Left lung (tissue), 10 donors: ENCODE data around the gene PDILT. TPM values are rescaled to one million over a fixed set of nuclear protein-coding genes. Genes with fewer than 3 reads are reported as not detected.

Experiments
- ATAC-seq: fragments of 200-7000 bp; cut with Tn5 transposase; one replicate; pipeline ENCODE4 v1.9.1; 2020; ENCODE audit warnings: moderate library complexity
- DNase-seq, 4 donors: peaks; one replicate each; pipeline ENCODE4 v3.0.0-alpha.2; 2013 to 2020
- H3K27ac ChIP-seq, 2 donors: fragments of 200-600 bp; sonication (generic) in 1 of 2; one replicate each; pipeline versions ENCODE4 v1.5.0 to v1.8.0; 2020 to 2021
- H3K27me3 ChIP-seq, 2 donors: fragments of 200-600 bp; sonication (generic) in 1 of 2; one replicate each; pipeline versions ENCODE4 v1.5.0 to v1.8.0; 2020 to 2021
- H3K36me3 ChIP-seq, 2 donors: fragments of 200-600 bp; sonication (generic) in 1 of 2; one replicate each; pipeline versions ENCODE4 v1.5.0 to v1.8.0; 2020 to 2021
- H3K4me1 ChIP-seq, 2 donors: fragments of 200-600 bp; one replicate each; pipeline ENCODE4 v1.8.0; 2021
- H3K4me3 ChIP-seq, 2 donors: fragments of 200-600 bp; sonication (generic) in 1 of 2; one replicate each; pipeline versions ENCODE4 v1.5.0 to v1.8.0; 2020 to 2021; ENCODE audit warnings: mild to moderate bottlenecking in 1 of 2
- H3K9me3 ChIP-seq, 2 donors: fragments of 200-600 bp; sonication (generic) in 1 of 2; one replicate each; pipeline versions ENCODE4 v1.5.0 to v1.8.0; 2020 to 2021
- intact Hi-C, 2 donors: fragments of 100-400 bp; cut with DNase I; formaldehyde crosslinking; loops; one replicate each; pipeline versions ENCODE4 v1.11.2 to v1.14.2; 2022
- polyA plus RNA-seq, 6 donors: library from polyadenylated mRNA; unstranded; fragments of 120-200 nt; gene quantifications; one replicate each; pipeline ENCODE4 v1.2.1, GENCODE V29; 2013; ENCODE audit not compliant: insufficient read length in 6 of 6
- total RNA-seq, 2 donors: library from RNA; stranded (reverse); fragmentation: NEBNext Ultra II Directional; extraction: Animal tissue kit (Norgen Biotek cat#: 25700); gene quantifications; one replicate each; pipeline ENCODE4 v1.2.1, GENCODE V29; 2021
- TF ChIP-seq, protein P1 (sequence below), 2 donors: fragments of 200-600 bp; sonication (generic) in 1 of 2; IDR thresholded peaks; one replicate each; pipeline versions ENCODE4 v1.5.0 to v1.8.0; 2021; ENCODE audit warnings: antibody characterized with exemption in 2 of 2
- donor health status: DM: no; HTN: yes; CAD: no.
- donor health status: DM: no; HTN: no; CAD: no.

PDILT gene
- total and polyA plus RNA-seq, 8 donors, result not detected

GRCh38 chr16:20380782-20381181 lies 23.8 kb downstream of the PDILT start:
- DNase-seq (no peak), ATAC-seq (no peak)
- intact Hi-C loops, result loop anchor here in 1 of 2 donors (10.0 kb wide), 1 partner anchor 486 kb away; no protein-coding TSS in a partner anchor
- H3K4me1 ChIP-seq, result no peaks in the 10 kb centered on the region
- H3K4me3 ChIP-seq, result no peak overlapping the region
- H3K36me3 ChIP-seq, result no peaks in the 10 kb centered on the region
- peaks cover 0 to 16% of the 10 kb centered on the region in 2 donors for H3K27me3 ChIP-seq
- TF ChIP-seq, protein P1, sequence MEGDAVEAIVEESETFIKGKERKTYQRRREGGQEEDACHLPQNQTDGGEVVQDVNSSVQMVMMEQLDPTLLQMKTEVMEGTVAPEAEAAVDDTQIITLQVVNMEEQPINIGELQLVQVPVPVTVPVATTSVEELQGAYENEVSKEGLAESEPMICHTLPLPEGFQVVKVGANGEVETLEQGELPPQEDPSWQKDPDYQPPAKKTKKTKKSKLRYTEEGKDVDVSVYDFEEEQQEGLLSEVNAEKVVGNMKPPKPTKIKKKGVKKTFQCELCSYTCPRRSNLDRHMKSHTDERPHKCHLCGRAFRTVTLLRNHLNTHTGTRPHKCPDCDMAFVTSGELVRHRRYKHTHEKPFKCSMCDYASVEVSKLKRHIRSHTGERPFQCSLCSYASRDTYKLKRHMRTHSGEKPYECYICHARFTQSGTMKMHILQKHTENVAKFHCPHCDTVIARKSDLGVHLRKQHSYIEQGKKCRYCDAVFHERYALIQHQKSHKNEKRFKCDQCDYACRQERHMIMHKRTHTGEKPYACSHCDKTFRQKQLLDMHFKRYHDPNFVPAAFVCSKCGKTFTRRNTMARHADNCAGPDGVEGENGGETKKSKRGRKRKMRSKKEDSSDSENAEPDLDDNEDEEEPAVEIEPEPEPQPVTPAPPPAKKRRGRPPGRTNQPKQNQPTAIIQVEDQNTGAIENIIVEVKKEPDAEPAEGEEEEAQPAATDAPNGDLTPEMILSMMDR (IDR thresholded peaks at IDR 0.05), result no peak
- H3K27ac ChIP-seq, result no peak overlapping the region
- no peaks in the 10 kb centered on the region for H3K9me3 ChIP-seq

DNA sequence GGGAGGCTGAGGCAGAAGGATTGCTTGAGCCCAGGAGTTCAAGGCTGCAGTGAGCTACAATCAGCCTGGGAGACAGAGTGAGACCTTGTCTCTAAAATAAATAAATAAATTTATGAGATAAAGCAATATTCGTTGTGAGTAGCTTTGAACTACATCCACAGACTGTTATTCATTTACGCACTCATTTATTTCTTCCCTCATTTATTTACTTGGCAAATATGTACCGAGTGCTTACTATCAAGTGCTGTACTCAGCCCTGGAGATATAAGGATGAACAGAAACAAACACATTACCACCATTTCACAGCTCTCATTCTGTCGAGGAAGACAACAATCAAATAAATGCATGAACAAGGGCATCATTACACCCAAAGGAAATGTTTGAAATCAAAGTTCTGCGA lies 27.4 kb downstream of the PDILT start:
- H3K9me3 ChIP-seq, result no peaks in the 10 kb centered on the region
- no peaks in the 10 kb centered on the region for H3K4me1 ChIP-seq
- no peak overlapping the region for H3K4me3 ChIP-seq
- DNase-seq (no peak), ATAC-seq (no peak)
- H3K36me3 ChIP-seq, result no peaks in the 10 kb centered on the region
- peaks cover 0 to 22% of the 10 kb centered on the region in 2 donors for H3K27me3 ChIP-seq
- TF ChIP-seq, protein P1 (IDR thresholded peaks at IDR 0.05), result no peak
- no peak overlapping the region for H3K27ac ChIP-seq
- intact Hi-C loops, result no loop called here

GRCh38 chr16:20372701-20373100 lies 31.8 kb downstream of the PDILT start:
- ATAC-seq (no peak), DNase-seq (no peak)
- Histone ChIP-seq H3K4me3 (no peak overlapping the region), H3K27me3 (peaks cover 0 to 6% of the 10 kb centered on the region in 2 donors), H3K36me3 (no peaks in the 10 kb centered on the region), H3K27ac (no peak overlapping the region), H3K4me1 (no peaks in the 10 kb centered on the region), H3K9me3 (no peaks in the 10 kb centered on the region)
- intact Hi-C loops, result no loop called here
- TF ChIP-seq, protein P1 (IDR thresholded peaks at IDR 0.05), result no peak

DNA sequence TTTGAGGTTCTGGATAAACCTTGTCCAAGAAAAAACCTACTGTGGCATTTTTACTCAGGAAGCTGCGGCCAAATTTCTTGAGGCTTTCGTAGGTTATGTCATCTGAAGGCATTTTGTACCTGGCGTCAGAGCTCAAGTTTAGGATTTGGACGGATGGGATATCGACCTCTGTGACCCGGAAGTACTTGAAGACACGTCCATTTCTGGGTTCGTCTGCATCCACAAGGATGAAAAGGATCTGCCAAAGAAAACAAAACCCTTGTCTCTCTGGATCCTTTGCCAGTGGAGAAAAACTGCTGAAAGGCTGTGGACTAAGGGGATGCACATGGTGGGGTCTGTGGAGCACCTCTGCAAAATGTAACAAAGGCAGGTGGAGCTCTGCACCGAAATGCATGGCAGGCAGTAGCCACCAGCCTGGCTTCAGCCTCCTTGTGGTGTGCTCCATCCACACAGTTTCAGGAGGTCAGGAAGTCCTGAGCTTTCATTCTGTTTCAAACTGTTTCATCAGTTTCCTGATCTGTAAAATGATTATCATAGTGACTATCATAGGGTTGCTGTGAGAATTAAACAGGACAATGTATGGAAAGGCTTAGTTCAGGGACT lies 35.0 kb downstream of the PDILT start:
- no peak for DNase-seq
- Histone ChIP-seq H3K27me3 (peaks cover 0 to 3% of the 10 kb centered on the region in 2 donors), H3K4me3 (no peak overlapping the region), H3K36me3 (no peaks in the 10 kb centered on the region), H3K9me3 (no peaks in the 10 kb centered on the region), H3K27ac (no peak overlapping the region), H3K4me1 (no peaks in the 10 kb centered on the region)
- no peak for ATAC-seq
- TF ChIP-seq, protein P1 (IDR thresholded peaks at IDR 0.05), result no peak
- intact Hi-C loops, result no loop called here

- no peaks in the 10 kb centered on the region for H3K27me3 ChIP-seq
- H3K4me1 ChIP-seq, result no peaks in the 10 kb centered on the region
- DNase-seq, result no peak
- no peak overlapping the region for H3K4me3 ChIP-seq
- no peaks in the 10 kb centered on the region for H3K36me3 ChIP-seq
- H3K27ac ChIP-seq, result no peak overlapping the region
- TF ChIP-seq, protein P1 (IDR thresholded peaks at IDR 0.05), result no peak
- no peak for ATAC-seq
- no peaks in the 10 kb centered on the region for H3K9me3 ChIP-seq
- intact Hi-C loops, result no loop called here
These were observed 40.5 kb downstream of the PDILT start for GRCh38 chr16:20364051-20364450.
